ENCODE measurements around the gene FOXP1. TPM values are rescaled to one million over a fixed set of nuclear protein-coding genes. Genes with fewer than 3 reads are reported as not detected.

The FOXP1 gene
- polyA plus RNA-seq, 1 donor from 2014 or later, result 5.6 TPM

GRCh38 chr3:71041371-71041770 lies 542.2 kb downstream of the FOXP1 start:
- no peaks in the 10 kb centered on the region for H3K36me3 ChIP-seq (ENCODE audit: insufficient read depth, low read length)
- H3K9ac ChIP-seq (ENCODE audit: low read length), result no peak overlapping the region
- TF ChIP-seq RAD21 (conservative IDR thresholded peaks at IDR 0.05) (no peak), EZH2 (IDR thresholded peaks at IDR 0.05; ENCODE audit: borderline replicate concordance, insufficient read depth, low read length, poor library complexity, severe bottlenecking) (no peak), REST (IDR thresholded peaks at IDR 0.05; ENCODE audit: borderline replicate concordance) (no peak), CTCF (IDR thresholded peaks at IDR 0.05; ENCODE audit: poor library complexity, severe bottlenecking) (no peak), POLR2AphosphoS5 (IDR thresholded peaks at IDR 0.05) (no peak), TAF1 (IDR thresholded peaks at IDR 0.05; ENCODE audit: low read depth) (no peak)
- no peaks in the 10 kb centered on the region for H3F3A ChIP-seq (ENCODE audit: insufficient read depth, low read length, poor library complexity, severe bottlenecking)
- H3K9me2 ChIP-seq (ENCODE audit: insufficient read depth, low read length), result no peaks in the 10 kb centered on the region
- H3K79me2 ChIP-seq (replicated peaks; ENCODE audit: insufficient read depth, low read length), result no peaks in the 10 kb centered on the region
- H2AFZ ChIP-seq (ENCODE audit: low read depth, low read length), result no peak overlapping the region
- no peaks in the 10 kb centered on the region for H4K20me1 ChIP-seq (ENCODE audit: insufficient read depth)
- no peaks in the 10 kb centered on the region for H3K9me3 ChIP-seq (ENCODE audit: low read length)
- no peaks in the 10 kb centered on the region for H3K27me3 ChIP-seq (ENCODE audit: insufficient read depth, low read depth, low read length)
- no peak overlapping the region for H3K27ac ChIP-seq (ENCODE audit: low read length)
- no peak overlapping the region for H3K4me3 ChIP-seq (ENCODE audit: low read length)
- H3K4me2 ChIP-seq (ENCODE audit: low read length), result no peak overlapping the region

- Histone ChIP-seq H4K20me1 (ENCODE audit: insufficient read depth) (no peaks in the 10 kb centered on the region), H3K4me2 (ENCODE audit: low read length) (no peak overlapping the region), H3K79me2 (replicated peaks; ENCODE audit: insufficient read depth, low read length) (no peaks in the 10 kb centered on the region), H2AFZ (ENCODE audit: low read depth, low read length) (no peak overlapping the region), H3K4me3 (ENCODE audit: low read length) (no peak overlapping the region), H3K27me3 (ENCODE audit: insufficient read depth, low read depth, low read length) (no peaks in the 10 kb centered on the region), H3K9ac (ENCODE audit: low read length) (no peak overlapping the region), H3K36me3 (ENCODE audit: insufficient read depth, low read length) (no peaks in the 10 kb centered on the region), H3K27ac (ENCODE audit: low read length) (no peak overlapping the region), H3K9me2 (ENCODE audit: insufficient read depth, low read length) (no peaks in the 10 kb centered on the region), H3F3A (ENCODE audit: insufficient read depth, low read length, poor library complexity, severe bottlenecking) (no peaks in the 10 kb centered on the region), H3K9me3 (ENCODE audit: low read length) (no peaks in the 10 kb centered on the region)
- TF ChIP-seq CTCF (IDR thresholded peaks at IDR 0.05; ENCODE audit: poor library complexity, severe bottlenecking), result no peak
- TF ChIP-seq POLR2AphosphoS5 (IDR thresholded peaks at IDR 0.05), result peak; percentile 41
- no peak for TF ChIP-seq EZH2 (IDR thresholded peaks at IDR 0.05; ENCODE audit: borderline replicate concordance, insufficient read depth, low read length, poor library complexity, severe bottlenecking)
- TF ChIP-seq RAD21 (conservative IDR thresholded peaks at IDR 0.05), result no peak
- no peak for TF ChIP-seq SMC3 (conservative IDR thresholded peaks at IDR 0.05; ENCODE audit: poor library complexity)
Measured at GRCh38 chr3:71039332-71039731, 544.2 kb downstream of the FOXP1 start.
